HepG2 (cell line): ENCODE data around the gene CMC1. TPM values are rescaled to one million over a fixed set of nuclear protein-coding genes. Genes with fewer than 3 reads are reported as not detected.

ENCODE experiments used
- AHDC1 ChIP-seq: sonication (generic); formaldehyde crosslinking; IDR thresholded peaks from 2 replicates; pipeline ENCODE4 v1.5.1; 2020; ENCODE audit warnings: mild to moderate bottlenecking, missing genetic modification reagents, borderline replicate concordance
- CEBPZ ChIP-seq: IDR thresholded peaks from 2 replicates; pipeline ENCODE4 v1.6.1; 2012; ENCODE audit warnings: low read length, improper control_type of control experiment
- DMTF1 ChIP-seq: sonication (generic); formaldehyde crosslinking; IDR thresholded peaks from 2 replicates; pipeline ENCODE4 v1.4.0; 2020; ENCODE audit warnings: mild to moderate bottlenecking, missing genetic modification reagents
- FOXA1 ChIP-seq, 2 experiments: fragments of 450-650 bp in 1 of 2; sonication (generic) in 1 of 2; formaldehyde crosslinking in 1 of 2; IDR thresholded peaks; 2 replicates each; pipeline versions ENCODE4 v1.4.0 to v1.6.1; 2016 to 2020; ENCODE audit warnings: missing genetic modification reagents in 1 of 2
- ISL2 ChIP-seq: sonication (generic); formaldehyde crosslinking; IDR thresholded peaks from 2 replicates; pipeline ENCODE4 v1.5.0; 2020; ENCODE audit warnings: missing genetic modification reagents
- KLF15 ChIP-seq: sonication (generic); formaldehyde crosslinking; IDR thresholded peaks from 2 replicates; pipeline ENCODE4 v1.8.1; 2023; ENCODE audit warnings: borderline replicate concordance, mild to moderate bottlenecking, inconsistent platforms, missing genetic modification reagents, mixed read lengths
- STAT6 ChIP-seq: sonication (generic); formaldehyde crosslinking; IDR thresholded peaks from 2 replicates; pipeline ENCODE4 v1.4.0; 2020; ENCODE audit warnings: missing genetic modification reagents, mild to moderate bottlenecking, borderline replicate concordance
- THAP8 ChIP-seq: sonication (generic); formaldehyde crosslinking; IDR thresholded peaks from 2 replicates; pipeline ENCODE4 v1.5.1; 2020; ENCODE audit warnings: missing genetic modification reagents, mild to moderate bottlenecking, borderline replicate concordance
- ZNF546 ChIP-seq: sonication (generic); formaldehyde crosslinking; conservative IDR thresholded peaks from 2 replicates; pipeline ENCODE4 v1.8.1; 2023; ENCODE audit warnings: mild to moderate bottlenecking, missing genetic modification reagents
- ZNF777 ChIP-seq: sonication (generic); formaldehyde crosslinking; IDR thresholded peaks from 2 replicates; pipeline ENCODE4 v1.4.0; 2020; ENCODE audit warnings: missing genetic modification reagents
- ZNF780A ChIP-seq: sonication (generic); formaldehyde crosslinking; IDR thresholded peaks from 2 replicates; pipeline ENCODE4 v1.8.0; 2022; ENCODE audit warnings: mild to moderate bottlenecking, missing genetic modification reagents, moderate library complexity
- polyA plus RNA-seq, 8 experiments: library from polyadenylated mRNA; depleted of rRNA in 3 of 8; stranded (reverse) in 7 of 8; unstranded in 1 of 8; fragments of >200 nt; fragmentation: Illumina TruSeq in 4 of 8; extraction: Trizol in 4 of 8; gene quantifications; 2 replicates each; pipeline versions ENCODE4 v1.2.1 to v1.2.3, GENCODE V29; 2011 to 2016; ENCODE audit warnings: low read depth in 4 of 8, missing spikeins in 1 of 8, mixed read lengths in 1 of 8; ENCODE audit not compliant: insufficient read depth in 1 of 8
- total RNA-seq, 5 experiments: library from RNA; depleted of rRNA; stranded (reverse); fragments of >200 nt; fragmentation: Illumina TruSeq; extraction: Trizol; gene quantifications; 2 replicates each; pipeline ENCODE4 v1.2.3, GENCODE V29; 2016; ENCODE audit warnings: low read depth in 1 of 5

Gene CMC1
- total and polyA plus RNA-seq, 2 of the 13 experiments (the other 11 are each of a cell fraction or from before 2014, with no cell fraction given) = 22.1 to 29.5 TPM

GRCh38 chr3:28241221-28242160, at the start of gene CMC1 (continued):
- TF ChIP-seq AHDC1 (CRISPR knock-in tag) (no peak; the same call in 1 of the 2 replicates), DMTF1 (CRISPR knock-in tag) (no peak), ZNF546 (peak; percentile 66; the same call in 1 of the 2 replicates), CEBPZ (no peak), ISL2 (CRISPR knock-in tag) (peak; percentile 86), ZNF780A (CRISPR knock-in tag) (no peak), KLF15 (CRISPR knock-in tag) (peak; percentile 88; the same call in 1 of the 2 replicates), FOXA1 (IDR thresholded peaks at IDR 0.05) (no peak), FOXA1 (CRISPR knock-in tag; IDR thresholded peaks at IDR 0.05) (0 out of 2 replicates have a peak, but pooled peaks have one; percentile 5), ZNF777 (CRISPR knock-in tag) (no peak; the same call in 1 of the 2 replicates), STAT6 (CRISPR knock-in tag) (peak; percentile 52; the same call in 1 of the 2 replicates), THAP8 (CRISPR knock-in tag) (peak; percentile 78; the same call in 1 of the 2 replicates)
